Endothelial cell (in vitro differentiated cells): Measurements from ENCODE around the gene NDN. TPM values are rescaled to one million over a fixed set of nuclear protein-coding genes. Genes with fewer than 3 reads are reported as not detected.

ENCODE experiments used
- DNase-seq: peaks from one replicate; pipeline ENCODE4 v3.0.0; 2021; ENCODE audit warnings: low spot score
- H3K27ac Mint-ChIP-seq: one replicate; pipeline ENCODE4 v1.8.0; 2021; ENCODE audit warnings: mixed read lengths, inconsistent platforms; ENCODE audit not compliant: unreplicated experiment
- H3K27me3 Mint-ChIP-seq: one replicate; pipeline ENCODE4 v1.8.0; 2021; ENCODE audit warnings: mild to moderate bottlenecking, moderate library complexity, mixed read lengths, inconsistent platforms; ENCODE audit not compliant: unreplicated experiment
- H3K36me3 Mint-ChIP-seq: one replicate; pipeline ENCODE4 v1.8.0; 2021; ENCODE audit warnings: mild to moderate bottlenecking, low read depth, mixed read lengths, inconsistent platforms; ENCODE audit not compliant: unreplicated experiment
- H3K4me1 Mint-ChIP-seq: one replicate; pipeline ENCODE4 v1.8.0; 2021; ENCODE audit warnings: mild to moderate bottlenecking, mixed read lengths, inconsistent platforms; ENCODE audit not compliant: unreplicated experiment
- H3K4me3 Mint-ChIP-seq: one replicate; pipeline ENCODE4 v1.8.0; 2021; ENCODE audit warnings: mild to moderate bottlenecking, mixed read lengths, inconsistent platforms; ENCODE audit not compliant: unreplicated experiment
- H3K9me3 Mint-ChIP-seq: one replicate; pipeline ENCODE4 v1.8.0; 2021; ENCODE audit warnings: mixed read lengths, inconsistent platforms; ENCODE audit not compliant: unreplicated experiment
- total RNA-seq: library from RNA; stranded (reverse); fragmentation: NEBNext Ultra II Directional; extraction: Animal tissue kit (Norgen Biotek cat#: 25700); gene quantifications from one replicate; pipeline ENCODE4 v1.2.1, GENCODE V29; 2021; ENCODE audit not compliant: unreplicated experiment
- TF ChIP-seq, protein P1 (sequence below): fragments of 200-600 bp; sonication (generic); IDR thresholded peaks from one replicate; pipeline ENCODE4 v1.5.0; 2021; ENCODE audit warnings: antibody characterized with exemption; ENCODE audit not compliant: unreplicated experiment

The NDN gene
- total RNA-seq, 1 donor from 2014 or later, result 54.7 TPM

DNA sequence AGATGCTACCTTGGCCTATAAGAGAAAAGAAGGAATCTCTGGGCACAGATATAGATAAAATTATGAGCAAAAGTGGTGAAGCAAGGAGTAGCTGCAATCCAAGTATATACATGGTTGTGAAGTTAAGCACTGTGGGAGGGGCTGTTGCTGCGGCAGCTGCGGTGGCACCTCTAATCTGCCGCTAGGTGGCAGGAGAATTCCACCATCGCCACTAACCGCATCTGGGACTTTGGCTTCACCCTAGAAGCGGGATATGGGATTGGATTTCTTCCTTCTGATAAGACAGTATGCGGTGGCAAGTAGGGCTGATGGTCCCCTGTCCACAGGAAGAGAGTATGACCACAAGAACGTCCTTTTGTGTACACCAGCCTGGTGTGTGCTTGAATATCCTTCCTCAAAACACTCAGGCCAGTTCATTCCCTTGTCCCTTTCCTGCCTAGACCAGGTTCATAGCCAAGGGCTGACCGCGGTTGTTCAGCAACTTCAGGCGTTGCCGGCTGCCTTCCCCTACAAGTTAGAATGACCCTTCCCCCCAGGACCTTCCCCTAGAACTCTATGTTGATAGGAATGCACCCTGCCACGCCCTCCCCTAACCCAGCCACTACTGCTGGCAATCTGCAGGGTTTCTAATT lies 44.6 kb downstream of the NDN start:
- H3K9me3 Mint-ChIP-seq, result no peaks in the 10 kb centered on the region
- peak; percentile 59 for DNase-seq
- no peak overlapping the region for H3K27ac Mint-ChIP-seq
- H3K27me3 Mint-ChIP-seq, result peaks cover 1% of the 10 kb centered on the region
- H3K4me1 Mint-ChIP-seq, result no peaks in the 10 kb centered on the region
- TF ChIP-seq, protein P1, sequence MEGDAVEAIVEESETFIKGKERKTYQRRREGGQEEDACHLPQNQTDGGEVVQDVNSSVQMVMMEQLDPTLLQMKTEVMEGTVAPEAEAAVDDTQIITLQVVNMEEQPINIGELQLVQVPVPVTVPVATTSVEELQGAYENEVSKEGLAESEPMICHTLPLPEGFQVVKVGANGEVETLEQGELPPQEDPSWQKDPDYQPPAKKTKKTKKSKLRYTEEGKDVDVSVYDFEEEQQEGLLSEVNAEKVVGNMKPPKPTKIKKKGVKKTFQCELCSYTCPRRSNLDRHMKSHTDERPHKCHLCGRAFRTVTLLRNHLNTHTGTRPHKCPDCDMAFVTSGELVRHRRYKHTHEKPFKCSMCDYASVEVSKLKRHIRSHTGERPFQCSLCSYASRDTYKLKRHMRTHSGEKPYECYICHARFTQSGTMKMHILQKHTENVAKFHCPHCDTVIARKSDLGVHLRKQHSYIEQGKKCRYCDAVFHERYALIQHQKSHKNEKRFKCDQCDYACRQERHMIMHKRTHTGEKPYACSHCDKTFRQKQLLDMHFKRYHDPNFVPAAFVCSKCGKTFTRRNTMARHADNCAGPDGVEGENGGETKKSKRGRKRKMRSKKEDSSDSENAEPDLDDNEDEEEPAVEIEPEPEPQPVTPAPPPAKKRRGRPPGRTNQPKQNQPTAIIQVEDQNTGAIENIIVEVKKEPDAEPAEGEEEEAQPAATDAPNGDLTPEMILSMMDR, result peak; percentile 58
- H3K36me3 Mint-ChIP-seq, result peaks cover 5% of the 10 kb centered on the region
- no peak overlapping the region for H3K4me3 Mint-ChIP-seq

Other genes starting within 250 kb of the NDN start
- gene GOLGA6L2, start 240.1 kb downstream of the NDN start, total RNA-seq, result not detected
- 0.85 TPM for gene MKRN3, start 121.6 kb downstream of the NDN start, total RNA-seq
- 4.5 TPM for gene MAGEL2, start 39.4 kb downstream of the NDN start, total RNA-seq